Lower lobe of right lung (tissue), 2 donors: Measurements from ENCODE around the gene KCTD18. TPM values are rescaled to one million over a fixed set of nuclear protein-coding genes. Genes with fewer than 3 reads are reported as not detected.

Experiments used
- ATAC-seq, 2 donors: fragments of 200-7000 bp; cut with Tn5 transposase; one replicate each; pipeline ENCODE4 v1.9.1; 2020 to 2022; ENCODE audit warnings: mild to moderate bottlenecking in 2 of 2, moderate library complexity in 2 of 2
- DNase-seq: peaks from one replicate; pipeline ENCODE4 v3.0.0-alpha.2; 2020
- H3K27ac ChIP-seq: fragments of 200-600 bp; one replicate; pipeline ENCODE4 v1.8.0; 2022
- H3K27me3 ChIP-seq: fragments of 200-600 bp; one replicate; pipeline ENCODE4 v1.8.0; 2022; ENCODE audit warnings: low read depth
- H3K36me3 ChIP-seq: fragments of 200-600 bp; one replicate; pipeline ENCODE4 v1.8.0; 2022; ENCODE audit warnings: mild to moderate bottlenecking
- H3K4me1 ChIP-seq: fragments of 200-600 bp; one replicate; pipeline ENCODE4 v1.8.0; 2022
- H3K4me3 ChIP-seq: fragments of 200-600 bp; one replicate; pipeline ENCODE4 v1.8.0; 2022; ENCODE audit warnings: mild to moderate bottlenecking
- H3K9me3 ChIP-seq: fragments of 200-600 bp; one replicate; pipeline ENCODE4 v1.8.0; 2022
- intact Hi-C: fragments of 100-400 bp; cut with DNase I; formaldehyde crosslinking; loops from one replicate; pipeline ENCODE4 v1.11.0; 2022
- total RNA-seq: library from RNA; stranded (reverse); fragmentation: NEBNext Ultra II Directional; extraction: Animal tissue kit (Norgen Biotek cat#: 25700); gene quantifications from one replicate; pipeline ENCODE4 v1.2.1, GENCODE V29; 2021
- TF ChIP-seq, protein P1 (sequence below): fragments of 200-600 bp; IDR thresholded peaks from one replicate; pipeline ENCODE4 v1.8.0; 2022; ENCODE audit warnings: antibody characterized with exemption, mild to moderate bottlenecking
- donor health status: DM: no; HTN: yes; CAD: no; lungs with severe emphysema.

The KCTD18 gene
- total RNA-seq, 1 donor from 2014 or later: 14.3 TPM

DNA sequence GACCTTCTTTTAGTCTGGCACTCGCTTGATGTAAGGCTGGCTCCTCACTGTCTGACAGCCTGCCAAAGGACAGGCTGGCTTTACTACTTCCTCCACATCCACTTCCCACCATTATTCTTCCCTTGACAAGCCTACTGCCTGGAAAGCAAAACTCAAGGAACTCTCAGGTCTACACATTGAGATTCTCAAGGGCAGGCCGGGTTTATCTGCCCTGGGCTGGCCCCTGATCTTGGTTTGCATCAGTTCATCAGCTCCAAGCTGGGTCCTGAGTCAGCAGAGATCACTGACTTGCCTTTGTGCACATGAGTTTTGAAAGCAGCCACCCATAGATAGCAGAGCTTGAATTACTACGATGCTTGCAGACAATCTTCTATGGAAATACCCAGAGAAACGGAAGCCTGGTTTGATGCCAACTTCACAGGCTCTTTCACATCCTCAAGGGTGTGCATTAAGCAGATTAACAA lies 53.9 kb downstream of the KCTD18 start:
- ATAC-seq: peak; percentile 30 to 32
- Histone ChIP-seq H3K4me1 (peaks cover 13% of the 10 kb centered on the region), H3K4me3 (no peak overlapping the region), H3K27me3 (no peaks in the 10 kb centered on the region), H3K36me3 (peaks cover 8% of the 10 kb centered on the region), H3K27ac (no peak overlapping the region), H3K9me3 (no peaks in the 10 kb centered on the region)
- TF ChIP-seq, protein P1, sequence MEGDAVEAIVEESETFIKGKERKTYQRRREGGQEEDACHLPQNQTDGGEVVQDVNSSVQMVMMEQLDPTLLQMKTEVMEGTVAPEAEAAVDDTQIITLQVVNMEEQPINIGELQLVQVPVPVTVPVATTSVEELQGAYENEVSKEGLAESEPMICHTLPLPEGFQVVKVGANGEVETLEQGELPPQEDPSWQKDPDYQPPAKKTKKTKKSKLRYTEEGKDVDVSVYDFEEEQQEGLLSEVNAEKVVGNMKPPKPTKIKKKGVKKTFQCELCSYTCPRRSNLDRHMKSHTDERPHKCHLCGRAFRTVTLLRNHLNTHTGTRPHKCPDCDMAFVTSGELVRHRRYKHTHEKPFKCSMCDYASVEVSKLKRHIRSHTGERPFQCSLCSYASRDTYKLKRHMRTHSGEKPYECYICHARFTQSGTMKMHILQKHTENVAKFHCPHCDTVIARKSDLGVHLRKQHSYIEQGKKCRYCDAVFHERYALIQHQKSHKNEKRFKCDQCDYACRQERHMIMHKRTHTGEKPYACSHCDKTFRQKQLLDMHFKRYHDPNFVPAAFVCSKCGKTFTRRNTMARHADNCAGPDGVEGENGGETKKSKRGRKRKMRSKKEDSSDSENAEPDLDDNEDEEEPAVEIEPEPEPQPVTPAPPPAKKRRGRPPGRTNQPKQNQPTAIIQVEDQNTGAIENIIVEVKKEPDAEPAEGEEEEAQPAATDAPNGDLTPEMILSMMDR: no peak
- intact Hi-C loops: no loop called here
- no peak for DNase-seq

DNA sequence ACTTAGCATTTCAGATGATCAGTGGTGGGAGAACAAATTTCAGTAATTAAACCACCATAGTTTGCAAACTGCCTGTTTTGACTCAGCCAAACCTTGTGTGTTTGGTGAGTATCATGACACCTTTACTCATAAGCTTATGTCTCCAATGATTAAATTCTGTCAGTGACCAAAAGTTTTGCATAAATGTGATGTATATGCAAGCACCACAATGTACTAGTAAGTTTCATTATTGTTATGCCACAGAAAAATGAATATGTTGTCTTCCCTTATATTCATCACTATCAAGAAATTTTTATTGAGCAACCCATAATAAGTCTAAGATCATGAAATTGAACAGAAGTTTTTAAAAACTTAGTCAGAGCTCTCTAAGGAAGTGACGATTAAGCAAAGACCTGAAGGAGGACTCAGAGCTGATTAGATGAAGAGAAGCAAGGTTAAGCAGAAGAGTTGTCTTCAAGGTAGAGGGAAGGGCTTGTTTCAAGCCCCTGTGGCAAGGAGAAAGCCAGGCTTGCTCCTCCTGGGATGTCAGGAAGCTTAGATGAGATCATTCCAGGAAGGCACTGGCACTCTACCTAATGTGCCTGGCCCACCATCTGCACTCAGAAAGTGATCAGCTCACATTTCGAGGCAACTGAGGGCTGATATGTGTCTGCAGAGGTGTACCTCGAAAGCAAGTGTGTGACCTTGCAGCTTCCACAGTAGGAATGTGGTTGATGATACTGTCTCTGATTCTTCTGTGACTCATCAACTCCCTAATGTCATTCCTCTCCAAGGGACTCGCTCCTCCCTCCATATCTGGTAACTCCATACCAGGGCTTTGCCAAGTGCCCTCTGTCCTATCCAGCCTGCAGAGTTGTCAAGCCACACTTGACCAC lies 54.7 kb downstream of the KCTD18 start:
- intact Hi-C loops: no loop called here
- DNase-seq (no peak), ATAC-seq (peak in 1 of 2 donors; percentile 19)
- H3K4me3 ChIP-seq: no peak overlapping the region
- TF ChIP-seq, protein P1: no peak
- no peaks in the 10 kb centered on the region for H3K9me3 ChIP-seq
- no peak overlapping the region for H3K27ac ChIP-seq
- H3K27me3 ChIP-seq: no peaks in the 10 kb centered on the region
- peaks cover 8% of the 10 kb centered on the region for H3K36me3 ChIP-seq
- peaks cover 13% of the 10 kb centered on the region for H3K4me1 ChIP-seq

DNA sequence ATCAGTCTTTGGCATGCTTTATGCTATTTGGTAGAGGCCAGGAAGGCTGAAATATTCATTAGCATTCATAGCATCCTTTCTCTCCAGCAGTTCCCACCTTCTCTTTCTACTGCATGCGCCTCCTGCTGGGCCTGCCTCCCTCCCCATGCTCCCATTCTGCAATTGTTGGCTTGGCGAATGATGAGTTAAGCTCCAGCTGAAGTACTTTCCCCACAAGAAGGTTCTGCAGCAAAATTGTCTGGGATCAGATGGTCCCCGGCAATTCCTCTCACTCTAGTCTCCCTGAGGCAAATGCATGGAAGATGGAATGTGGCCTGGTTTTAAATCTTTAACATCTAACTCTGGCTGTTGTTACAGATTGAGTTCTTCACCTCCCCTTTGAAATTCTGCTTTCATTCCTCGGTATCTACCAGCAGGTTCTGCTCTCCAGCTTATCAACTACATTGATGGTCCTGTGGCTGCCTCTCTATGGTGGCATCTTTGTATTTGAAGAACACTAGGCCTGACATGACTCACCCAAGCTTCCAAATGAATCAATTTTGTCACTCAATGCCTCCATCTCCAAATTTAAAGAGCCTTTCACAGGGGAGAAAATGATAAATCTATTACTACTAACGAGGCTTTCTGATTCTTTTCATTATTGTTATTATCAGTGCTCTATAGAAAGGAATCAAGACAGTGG lies 55.9 kb downstream of the KCTD18 start:
- intact Hi-C loops: no loop called here
- Histone ChIP-seq H3K27ac (no peak overlapping the region), H3K9me3 (no peaks in the 10 kb centered on the region), H3K4me1 (peaks cover 13% of the 10 kb centered on the region), H3K27me3 (no peaks in the 10 kb centered on the region), H3K36me3 (no peaks in the 10 kb centered on the region), H3K4me3 (no peak overlapping the region)
- TF ChIP-seq, protein P1: no peak
- ATAC-seq (no peak), DNase-seq (no peak)

DNA sequence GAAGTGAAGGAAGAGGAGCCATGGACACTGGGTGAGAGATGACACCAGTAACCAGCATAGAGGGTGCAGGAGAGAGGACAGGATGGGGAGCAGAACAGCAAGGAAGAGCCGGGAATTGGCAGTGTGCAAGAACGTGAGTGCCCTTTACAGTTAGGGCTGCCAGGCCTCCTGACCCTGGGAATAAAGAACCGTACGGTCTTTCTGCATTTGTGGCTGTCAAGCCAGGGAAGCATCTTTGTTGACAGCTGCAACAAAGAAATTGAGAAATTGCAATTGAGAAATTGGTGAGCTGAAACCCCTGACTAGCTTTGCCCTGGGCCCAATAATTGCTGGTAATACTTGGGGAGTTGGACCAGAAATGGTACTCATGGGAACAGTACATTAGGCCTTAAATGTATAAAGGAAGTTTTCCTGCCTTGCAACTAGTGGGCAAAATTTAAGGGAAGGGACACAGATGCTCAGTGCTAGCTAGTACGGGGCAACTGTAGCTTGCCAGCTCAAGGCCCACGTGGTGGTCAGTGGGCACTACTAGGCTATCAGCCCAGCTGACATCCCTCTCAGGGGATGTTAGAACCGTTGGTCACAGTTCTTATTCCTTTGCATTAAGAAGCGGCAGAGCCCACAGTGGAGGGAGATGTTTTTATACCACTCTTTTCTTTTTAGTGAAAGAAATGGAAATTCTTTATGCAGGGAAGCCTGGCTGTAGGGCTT lies 56.6 kb downstream of the KCTD18 start:
- TF ChIP-seq, protein P1: no peak
- H3K4me1 ChIP-seq: peaks cover 13% of the 10 kb centered on the region
- no peak for DNase-seq
- no peak overlapping the region for H3K4me3 ChIP-seq
- no peak for ATAC-seq
- no peaks in the 10 kb centered on the region for H3K9me3 ChIP-seq
- no peaks in the 10 kb centered on the region for H3K27me3 ChIP-seq
- H3K36me3 ChIP-seq: no peaks in the 10 kb centered on the region
- intact Hi-C loops: no loop called here
- no peak overlapping the region for H3K27ac ChIP-seq

DNA sequence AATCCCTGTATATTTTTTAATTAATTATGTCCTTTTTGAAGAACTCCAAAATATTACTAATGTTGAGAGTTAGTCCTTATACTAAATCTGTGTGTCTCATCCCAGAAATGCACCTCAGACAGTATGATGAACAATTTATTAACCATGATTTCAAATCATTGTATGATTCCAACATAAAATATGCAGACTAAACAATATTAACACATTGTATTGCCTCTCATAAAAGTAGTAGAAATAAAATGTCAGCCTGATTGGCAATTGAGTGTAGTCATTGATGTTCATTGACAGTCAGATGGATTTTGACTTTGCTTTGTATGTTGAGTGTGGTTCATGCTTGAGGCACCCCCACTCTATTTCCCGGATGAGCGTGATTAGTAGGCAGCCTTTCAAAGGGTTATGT lies 57.5 kb downstream of the KCTD18 start:
- no peak overlapping the region for H3K27ac ChIP-seq
- intact Hi-C loops: no loop called here
- no peak overlapping the region for H3K4me3 ChIP-seq
- ATAC-seq (no peak), DNase-seq (no peak)
- H3K36me3 ChIP-seq: no peaks in the 10 kb centered on the region
- H3K9me3 ChIP-seq: no peaks in the 10 kb centered on the region
- no peaks in the 10 kb centered on the region for H3K27me3 ChIP-seq
- peaks cover 13% of the 10 kb centered on the region for H3K4me1 ChIP-seq
- TF ChIP-seq, protein P1: no peak
